HCT116 (cell line): ENCODE data around the gene NELFB. TPM values are rescaled to one million over a fixed set of nuclear protein-coding genes. Genes with fewer than 3 reads are reported as not detected.

Source experiments
- ATAC-seq: fragments of 200-7000 bp; cut with Tn5 transposase; 2 replicates; pipeline ENCODE4 v1.9.1; 2020; ENCODE audit warnings: mild to moderate bottlenecking, moderate library complexity
- BruUV-seq: library from RNA; stranded (reverse); fragments of 400-500 nt; replicated peaks from 2 replicates; lab custom pipeline; 2021; lab: Mats Ljungman, UMichigan
- CTCF ChIA-PET: fragments of 300-600 bp; sonication (Branson Sonifier 250); formaldehyde crosslinking; loops from one replicate; lab custom pipeline; 2021; ENCODE audit warnings: antibody characterized with exemption; lab: Charles Lee
- POLR2A ChIA-PET: fragments of 300-600, 350-600 bp; sonication (Branson Sonifier 250); formaldehyde crosslinking; loops from one replicate; lab custom pipeline; 2021; ENCODE audit warnings: antibody characterized with exemption; lab: Charles Lee
- RAD21 ChIA-PET, 2 experiments: fragments of 300-600 bp; sonication (Branson Sonifier 250); formaldehyde crosslinking; loops; one replicate each; lab custom pipeline; 2023; ENCODE audit warnings: low total read pairs in 2 of 2; ENCODE audit not compliant: uncharacterized antibody in 2 of 2, unreplicated experiment in 2 of 2, low non-redundant PET in 1 of 2; lab: Charles Lee
- DNase-seq: peaks from one replicate; pipeline ENCODE4 v3.0.0-alpha.2; 2010; ENCODE audit warnings: low read depth, low spot score
- H2AFZ ChIP-seq: fragments of 200-600 bp; shearing (Covaris generic), sonication (generic); 2 replicates; pipeline ENCODE4 v1.6.1; 2017; ENCODE audit warnings: low read depth, mixed run types, mixed read lengths, antibody characterized with exemption, low read length; ENCODE audit not compliant: poor library complexity, severe bottlenecking
- H3K27ac ChIP-seq: 2 replicates; pipeline ENCODE4 v1.5.1; 2012; ENCODE audit warnings: low read depth, low read length
- H3K27me3 ChIP-seq: fragments of 200-600 bp; sonication (generic); 2 replicates; pipeline ENCODE4 v1.6.1; 2016; ENCODE audit warnings: mixed run types, low read length, mixed read lengths; ENCODE audit not compliant: insufficient read depth
- H3K36me3 ChIP-seq, 2 experiments: fragments of 200-500 bp in 1 of 2; fragments of 200-600 bp in 1 of 2; sonication (Bioruptor generic) in 1 of 2; sonication (generic) in 1 of 2; 2 replicates each; pipeline versions ENCODE4 v1.5.1 to v1.6.1; 2014 to 2016; ENCODE audit warnings: low read length in 2 of 2, inconsistent platforms in 1 of 2, mixed read lengths in 1 of 2, mixed run types in 1 of 2; ENCODE audit not compliant: insufficient read depth in 2 of 2, control insufficient read depth in 1 of 2
- H3K4me1 ChIP-seq, 2 experiments: fragments of 200-600 bp in 1 of 2; sonication (generic) in 1 of 2; 2 replicates each; pipeline versions ENCODE4 v1.5.1 to v1.6.1; 2012 to 2017; ENCODE audit warnings: low read length in 2 of 2, inconsistent platforms in 1 of 2, mild to moderate bottlenecking in 1 of 2, mixed read lengths in 1 of 2, mixed run types in 1 of 2, moderate library complexity in 1 of 2; ENCODE audit not compliant: insufficient read depth in 2 of 2, control insufficient read depth in 1 of 2
- H3K4me2 ChIP-seq: fragments of 200-600 bp; sonication (generic); 2 replicates; pipeline ENCODE4 v1.6.1; 2017; ENCODE audit warnings: mixed run types, low read length, mixed read lengths
- H3K4me3 ChIP-seq, 2 experiments: fragments of 200-600 bp in 1 of 2; sonication (generic) in 1 of 2; replicated peaks in 1 of 2; 2 replicates each; pipeline ENCODE4 v1.5.1; 2011 to 2016; ENCODE audit warnings: low read length in 2 of 2, control low read depth in 1 of 2, low read depth in 1 of 2, mild to moderate bottlenecking in 1 of 2, mixed read lengths in 1 of 2, mixed run types in 1 of 2
- H3K79me2 ChIP-seq: fragments of 200-600 bp; sonication (generic); 2 replicates; pipeline ENCODE4 v1.6.1; 2017; ENCODE audit warnings: mild to moderate bottlenecking, mixed run types, low read length, moderate library complexity, mixed read lengths; ENCODE audit not compliant: insufficient read depth
- H3K9ac ChIP-seq: fragments of 200-600 bp; sonication (generic); 2 replicates; pipeline ENCODE4 v1.6.1; 2016; ENCODE audit warnings: low read length, mixed read lengths
- H3K9me2 ChIP-seq: fragments of 200-600 bp; sonication (generic), shearing (Covaris generic); 2 replicates; pipeline ENCODE4 v1.6.1; 2017; ENCODE audit warnings: mixed run types, mild to moderate bottlenecking, moderate library complexity; ENCODE audit not compliant: insufficient read depth
- H3K9me3 ChIP-seq, 2 experiments: fragments of 200-500 bp in 1 of 2; fragments of 200-600 bp in 1 of 2; sonication (Bioruptor generic) in 1 of 2; sonication (generic) in 1 of 2; 2 replicates each; pipeline ENCODE4 v1.6.1; 2014 to 2017; ENCODE audit warnings: low read length in 2 of 2, mixed read lengths in 2 of 2, inconsistent platforms in 1 of 2, low read depth in 1 of 2, mild to moderate bottlenecking in 1 of 2, mixed run types in 1 of 2, moderate library complexity in 1 of 2; ENCODE audit not compliant: control insufficient read depth in 1 of 2, insufficient read depth in 1 of 2
- H4K20me1 ChIP-seq: fragments of 200-600 bp; sonication (generic), shearing (Covaris generic); 2 replicates; pipeline ENCODE4 v1.6.1; 2017; ENCODE audit warnings: mixed run types, mild to moderate bottlenecking, moderate library complexity; ENCODE audit not compliant: insufficient read depth
- CBX3 ChIP-seq: IDR thresholded peaks from 2 replicates; pipeline ENCODE4 v1.6.1; 2012; ENCODE audit warnings: low read depth
- CTCF ChIP-seq, 3 experiments: fragments of 200-600 bp in 1 of 3; sonication (generic) in 1 of 3; IDR thresholded peaks in 2 of 3; conservative IDR thresholded peaks in 1 of 3; 2 replicates each; pipeline ENCODE4 v1.5.1; 2012 to 2017; ENCODE audit warnings: low read depth in 2 of 3, low read length in 2 of 3, antibody characterized with exemption in 1 of 3, borderline replicate concordance in 1 of 3, control low read depth in 1 of 3, mild to moderate bottlenecking in 1 of 3, mixed read lengths in 1 of 3, mixed run types in 1 of 3, moderate library complexity in 1 of 3; ENCODE audit not compliant: insufficient read depth in 1 of 3
- EGR1 ChIP-seq: IDR thresholded peaks from 2 replicates; pipeline ENCODE4 v1.6.1; 2012; ENCODE audit warnings: low read depth
- ELF1 ChIP-seq: IDR thresholded peaks from 2 replicates; pipeline ENCODE4 v1.6.1; 2012; ENCODE audit warnings: low read depth, borderline replicate concordance
- EZH2phosphoT487 ChIP-seq: fragments of 200-600 bp; IDR thresholded peaks from 2 replicates; pipeline ENCODE4 v1.6.1; 2018; ENCODE audit warnings: antibody characterized with exemption, borderline replicate concordance
- FOSL1 ChIP-seq: IDR thresholded peaks from 2 replicates; pipeline ENCODE4 v1.6.1; 2012; ENCODE audit warnings: low read depth
- JUND ChIP-seq: IDR thresholded peaks from 2 replicates; pipeline ENCODE4 v1.6.1; 2012
- MAX ChIP-seq: IDR thresholded peaks from 2 replicates; pipeline ENCODE4 v1.6.1; 2012
- POLR2A ChIP-seq: IDR thresholded peaks from 2 replicates; pipeline ENCODE4 v1.7.0; 2011; ENCODE audit warnings: borderline replicate concordance; ENCODE audit not compliant: insufficient read depth, insufficient read length; ENCODE audit errors: extremely low read depth
- POLR2AphosphoS5 ChIP-seq: IDR thresholded peaks from 2 replicates; pipeline ENCODE4 v1.6.1; 2011; ENCODE audit warnings: mild to moderate bottlenecking, low read depth, low read length, moderate library complexity
- RAD21 ChIP-seq: IDR thresholded peaks from 2 replicates; pipeline ENCODE4 v1.6.1; 2012; ENCODE audit warnings: low read depth, mild to moderate bottlenecking
- SP1 ChIP-seq: IDR thresholded peaks from 2 replicates; pipeline ENCODE4 v1.6.1; 2012; ENCODE audit warnings: low read depth
- SRF ChIP-seq: IDR thresholded peaks from 2 replicates; pipeline ENCODE4 v1.6.1; 2012; ENCODE audit warnings: low read depth
- TCF7L2 ChIP-seq: IDR thresholded peaks from 2 replicates; pipeline ENCODE4 v1.7.0; 2011; ENCODE audit warnings: borderline replicate concordance, inconsistent platforms; ENCODE audit not compliant: insufficient read depth, insufficient read length; ENCODE audit errors: extremely low read depth
- ZFX ChIP-seq: fragments of 450-650 bp; IDR thresholded peaks from 2 replicates; pipeline ENCODE4 v1.6.1; 2017
- ZNF274 ChIP-seq: fragments of 200-500 bp; sonication (Bioruptor generic); IDR thresholded peaks from 2 replicates; pipeline ENCODE4 v1.6.1; 2014; ENCODE audit warnings: mild to moderate bottlenecking, low read depth, low read length, inconsistent platforms
- intact Hi-C: fragments of 100-400 bp; cut with micrococcal nuclease; formaldehyde crosslinking; loops from 2 replicates; pipeline ENCODE4 v1.10.0; 2022
- total RNA-seq: library from RNA; stranded (reverse); gene quantifications from one replicate; pipeline ENCODE4 v1.2.1, GENCODE V29; 2021; ENCODE audit not compliant: unreplicated experiment
- TF ChIP-seq, protein P1 (sequence below): IDR thresholded peaks from 2 replicates; pipeline ENCODE4 v1.6.1; 2011; ENCODE audit warnings: mild to moderate bottlenecking, low read length, moderate library complexity; ENCODE audit not compliant: insufficient replicate concordance; ENCODE audit errors: extremely low read depth
- TF ChIP-seq, protein P2 (sequence below): IDR thresholded peaks from 2 replicates; pipeline ENCODE4 v1.6.1; 2012

NELFB gene
- total RNA-seq, 1 experiment from 2014 or later, result 86.4 TPM

DNA sequence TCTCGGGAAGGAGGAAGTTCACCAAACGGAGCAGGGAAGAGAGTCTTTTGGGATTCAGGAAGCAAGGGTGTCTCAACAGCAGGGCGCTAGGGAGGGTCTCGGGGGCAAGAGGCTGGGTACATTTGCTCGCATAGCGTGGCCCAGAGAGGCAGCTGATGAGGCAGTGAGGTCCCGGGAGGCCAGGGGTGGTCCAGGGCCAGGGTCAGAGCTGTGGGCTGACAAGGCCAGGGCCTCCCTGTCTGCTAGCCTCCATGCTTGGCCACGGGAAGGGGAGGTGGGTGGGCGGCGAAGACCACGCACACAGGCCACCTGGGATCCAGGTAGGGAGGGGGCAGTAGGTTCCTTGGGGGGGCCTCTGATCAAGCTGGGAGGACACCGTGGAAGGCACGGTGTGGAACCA, 43.6 kb upstream of the NELFB start:
- Histone ChIP-seq H3K4me2 (no peak overlapping the region), H3K79me2 (peaks cover 11% of the 10 kb centered on the region), H3K36me3 (peaks cover 0 to 10% of the 10 kb centered on the region in 2 experiments; a peak in 1 of 4 replicates), H3K9me2 (no peaks in the 10 kb centered on the region), H3K27ac (no peak overlapping the region), H3K9me3 (no peaks in the 10 kb centered on the region), H3K4me1 (peaks cover 4 to 20% of the 10 kb centered on the region in 2 experiments), H4K20me1 (no peaks in the 10 kb centered on the region), H3K9ac (no peak overlapping the region), H2AFZ (no peak overlapping the region), H3K27me3 (no peaks in the 10 kb centered on the region), H3K4me3 (no peak overlapping the region)
- ATAC-seq (no peak), DNase-seq (no peak)
- ChIA-PET POLR2A (no interaction called here), RAD21 (no interaction called here), CTCF (no interaction called here)
- BruUV-seq, result no TSS peak
- no peak for TF ChIP-seq RAD21
- TF ChIP-seq, protein P1, sequence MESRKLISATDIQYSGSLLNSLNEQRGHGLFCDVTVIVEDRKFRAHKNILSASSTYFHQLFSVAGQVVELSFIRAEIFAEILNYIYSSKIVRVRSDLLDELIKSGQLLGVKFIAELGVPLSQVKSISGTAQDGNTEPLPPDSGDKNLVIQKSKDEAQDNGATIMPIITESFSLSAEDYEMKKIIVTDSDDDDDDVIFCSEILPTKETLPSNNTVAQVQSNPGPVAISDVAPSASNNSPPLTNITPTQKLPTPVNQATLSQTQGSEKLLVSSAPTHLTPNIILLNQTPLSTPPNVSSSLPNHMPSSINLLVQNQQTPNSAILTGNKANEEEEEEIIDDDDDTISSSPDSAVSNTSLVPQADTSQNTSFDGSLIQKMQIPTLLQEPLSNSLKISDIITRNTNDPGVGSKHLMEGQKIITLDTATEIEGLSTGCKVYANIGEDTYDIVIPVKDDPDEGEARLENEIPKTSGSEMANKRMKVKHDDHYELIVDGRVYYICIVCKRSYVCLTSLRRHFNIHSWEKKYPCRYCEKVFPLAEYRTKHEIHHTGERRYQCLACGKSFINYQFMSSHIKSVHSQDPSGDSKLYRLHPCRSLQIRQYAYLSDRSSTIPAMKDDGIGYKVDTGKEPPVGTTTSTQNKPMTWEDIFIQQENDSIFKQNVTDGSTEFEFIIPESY, result no peak
- no peak for TF ChIP-seq SRF
- no peak for TF ChIP-seq MAX
- no peak for TF ChIP-seq JUND
- no peak for TF ChIP-seq EGR1
- no peak for TF ChIP-seq POLR2AphosphoS5
- TF ChIP-seq FOSL1, result no peak
- TF ChIP-seq, protein P2, sequence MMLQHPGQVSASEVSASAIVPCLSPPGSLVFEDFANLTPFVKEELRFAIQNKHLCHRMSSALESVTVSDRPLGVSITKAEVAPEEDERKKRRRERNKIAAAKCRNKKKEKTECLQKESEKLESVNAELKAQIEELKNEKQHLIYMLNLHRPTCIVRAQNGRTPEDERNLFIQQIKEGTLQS, result no peak
- TF ChIP-seq EZH2phosphoT487, result no peak
- no peak for TF ChIP-seq CBX3
- no peak for TF ChIP-seq ZNF274
- TF ChIP-seq ELF1, result no peak
- TF ChIP-seq CTCF (IDR thresholded peaks at IDR 0.05 in 2 of 3, conservative IDR thresholded peaks at IDR 0.05 in 1 of 3; ENCODE audit: borderline replicate concordance in 1 of 3, insufficient read depth in 1 of 3, low read depth in 2 of 3, low read length in 2 of 3), result no peak
- TF ChIP-seq POLR2A, result no peak
- no peak for TF ChIP-seq SP1
- TF ChIP-seq TCF7L2, result no peak
- TF ChIP-seq ZFX, result no peak
- intact Hi-C loops, result no loop called here
